Thyroid gland (tissue), 4 donors: ENCODE measurements around the gene ELOVL3. TPM values are rescaled to one million over a fixed set of nuclear protein-coding genes. Genes with fewer than 3 reads are reported as not detected.
"Not testable (repeated sequence)": the region's sequence is repeated elsewhere in the genome, so short reads cannot be mapped to it uniquely, and the experiment has no call there.

Experiments used
- DNase-seq, 2 donors: peaks; one replicate each; pipeline ENCODE4 v3.0.0-alpha.2; 2019
- H3K27ac ChIP-seq, 3 donors: fragments of 200-600 bp; sonication (generic); 1 replicate in 2 of 3; 2 replicates in 1 of 3; pipeline ENCODE4 v1.5.1; 2016 to 2019; ENCODE audit warnings: mild to moderate bottlenecking in 1 of 3, moderate library complexity in 1 of 3
- H3K27me3 ChIP-seq: fragments of 200-600 bp; sonication (generic); one replicate; pipeline ENCODE4 v1.5.1; 2019
- H3K36me3 ChIP-seq, 2 donors: fragments of 200-600 bp; sonication (generic); one replicate each; pipeline ENCODE4 v1.5.1; 2016 to 2019
- H3K4me1 ChIP-seq, 2 donors: fragments of 200-600 bp; sonication (generic); one replicate each; pipeline ENCODE4 v1.5.1; 2017 to 2019
- H3K4me3 ChIP-seq, 3 donors: fragments of 200-600 bp; sonication (generic); replicated peaks in 1 of 3; 1 replicate in 2 of 3; 2 replicates in 1 of 3; pipeline ENCODE4 v1.5.1; 2016; ENCODE audit warnings: mild to moderate bottlenecking in 1 of 3
- H3K9me3 ChIP-seq: fragments of 200-600 bp; sonication (generic); one replicate; pipeline ENCODE4 v1.5.1; 2017
- CTCF ChIP-seq, 6 experiments: fragments of 200-600 bp in 3 of 6; fragments of 450-650 bp in 3 of 6; sonication (generic) in 3 of 6; IDR thresholded peaks; one replicate each; pipeline ENCODE4 v1.5.1; 2016 to 2019; ENCODE audit warnings: antibody characterized with exemption in 6 of 6, mild to moderate bottlenecking in 2 of 6, inconsistent platforms in 1 of 6, moderate library complexity in 1 of 6
- POLR2A ChIP-seq, 2 donors: fragments of 450-650 bp; IDR thresholded peaks; one replicate each; pipeline ENCODE4 v1.6.1; 2017; ENCODE audit warnings: antibody characterized with exemption in 2 of 2, mild to moderate bottlenecking in 2 of 2, moderate library complexity in 1 of 2
- WGBS, 2 donors: methylation state at CpG; one replicate each; pipeline ENCODE4 v1.1.5; 2017; 5-methylcytosine and 5-hydroxymethylcytosine counted together
- intact Hi-C: fragments of 100-400 bp; cut with DNase I; formaldehyde crosslinking; loops from one replicate; pipeline ENCODE4 v1.15.1; 2023
- total RNA-seq, 4 donors: library from RNA; depleted of rRNA; stranded (reverse); fragments of >200 nt; gene quantifications; one replicate each; pipeline ENCODE4 v1.2.3, GENCODE V29; 2016

The ELOVL3 gene
- total RNA-seq, 4 donors from 2014 or later = not detected

- Histone ChIP-seq H3K36me3 (no peaks in the 10 kb centered on the region), H3K27me3 (no peaks in the 10 kb centered on the region), H3K4me1 (no peaks in the 10 kb centered on the region), H3K4me3 (no peak overlapping the region), H3K9me3 (no peaks in the 10 kb centered on the region), H3K27ac (no peak overlapping the region)
- TF ChIP-seq CTCF (IDR thresholded peaks at IDR 0.05) = no peak
- no peak for TF ChIP-seq POLR2A (IDR thresholded peaks at IDR 0.05)
- DNase-seq = no peak
- intact Hi-C loops = no loop called here
- 46 to 83% methylated on average over 1 to 3 of the region's 3 CpGs for WGBS, 2 donors
Measured at GRCh38 chr10:102188298-102188940, 37.7 kb upstream of the ELOVL3 start.

GRCh38 chr10:102188941-102189898 is 36.9 kb upstream of the ELOVL3 start:
- 82% methylated on average over 5 to 7 of the region's 7 CpGs for WGBS, 2 donors
- H3K36me3 ChIP-seq, H3K4me3 ChIP-seq, DNase-seq, H3K4me1 ChIP-seq, H3K27ac ChIP-seq, H3K27me3 ChIP-seq, H3K9me3 ChIP-seq, intact Hi-C loops: not testable (repeated sequence)

GRCh38 chr10:102191956-102192355 is 34.1 kb upstream of the ELOVL3 start:
- TF ChIP-seq CTCF (IDR thresholded peaks at IDR 0.05) = no peak
- TF ChIP-seq POLR2A (IDR thresholded peaks at IDR 0.05) = no peak
- DNase-seq = no peak
- intact Hi-C loops = no loop called here
- Histone ChIP-seq H3K9me3 (no peaks in the 10 kb centered on the region), H3K27ac (no peak overlapping the region), H3K27me3 (no peaks in the 10 kb centered on the region), H3K4me3 (no peak overlapping the region), H3K4me1 (no peaks in the 10 kb centered on the region), H3K36me3 (no peaks in the 10 kb centered on the region)
- 75 to 82% methylated on average over 7 of the region's 7 CpGs for WGBS, 2 donors

- no peak overlapping the region for H3K27ac ChIP-seq
Measured at GRCh38 chr10:102195296-102195870, 30.7 kb upstream of the ELOVL3 start.

GRCh38 chr10:102196893-102197292 is 29.2 kb upstream of the ELOVL3 start:
- H3K27me3 ChIP-seq = no peaks in the 10 kb centered on the region
- no peak overlapping the region for H3K4me3 ChIP-seq
- no peak overlapping the region for H3K27ac ChIP-seq
- no peaks in the 10 kb centered on the region for H3K4me1 ChIP-seq
- no peak for DNase-seq
- H3K9me3 ChIP-seq = no peaks in the 10 kb centered on the region
- intact Hi-C loops = no loop called here
- TF ChIP-seq CTCF (IDR thresholded peaks at IDR 0.05) (no peak), POLR2A (IDR thresholded peaks at IDR 0.05) (no peak)
- no peaks in the 10 kb centered on the region for H3K36me3 ChIP-seq
- 74 to 83% methylated on average over 2 of the region's 2 CpGs for WGBS, 2 donors

More at GRCh38 chr10:102195296-102195870, 30.7 kb upstream of the ELOVL3 start:
- WGBS, 2 donors = 79 to 82% methylated on average over 6 of the region's 6 CpGs
- H3K9me3 ChIP-seq = no peaks in the 10 kb centered on the region
- TF ChIP-seq POLR2A (IDR thresholded peaks at IDR 0.05) (no peak), CTCF (IDR thresholded peaks at IDR 0.05) (no peak)
- no peaks in the 10 kb centered on the region for H3K27me3 ChIP-seq
- no peak overlapping the region for H3K4me3 ChIP-seq
- H3K36me3 ChIP-seq = no peaks in the 10 kb centered on the region
- no peak for DNase-seq
- H3K4me1 ChIP-seq = no peaks in the 10 kb centered on the region
- intact Hi-C loops = no loop called here
